Epithelial cell of alveolus of lung (primary cell): ENCODE results near the gene DDX24. TPM values are rescaled to one million over a fixed set of nuclear protein-coding genes. Genes with fewer than 3 reads are reported as not detected.

Experiments
- total RNA-seq: library from RNA; depleted of rRNA; stranded (reverse); fragments of >200 nt; gene quantifications from 2 replicates; pipeline ENCODE4 v1.2.1, GENCODE V29; 2015

The DDX24 gene, protein sequence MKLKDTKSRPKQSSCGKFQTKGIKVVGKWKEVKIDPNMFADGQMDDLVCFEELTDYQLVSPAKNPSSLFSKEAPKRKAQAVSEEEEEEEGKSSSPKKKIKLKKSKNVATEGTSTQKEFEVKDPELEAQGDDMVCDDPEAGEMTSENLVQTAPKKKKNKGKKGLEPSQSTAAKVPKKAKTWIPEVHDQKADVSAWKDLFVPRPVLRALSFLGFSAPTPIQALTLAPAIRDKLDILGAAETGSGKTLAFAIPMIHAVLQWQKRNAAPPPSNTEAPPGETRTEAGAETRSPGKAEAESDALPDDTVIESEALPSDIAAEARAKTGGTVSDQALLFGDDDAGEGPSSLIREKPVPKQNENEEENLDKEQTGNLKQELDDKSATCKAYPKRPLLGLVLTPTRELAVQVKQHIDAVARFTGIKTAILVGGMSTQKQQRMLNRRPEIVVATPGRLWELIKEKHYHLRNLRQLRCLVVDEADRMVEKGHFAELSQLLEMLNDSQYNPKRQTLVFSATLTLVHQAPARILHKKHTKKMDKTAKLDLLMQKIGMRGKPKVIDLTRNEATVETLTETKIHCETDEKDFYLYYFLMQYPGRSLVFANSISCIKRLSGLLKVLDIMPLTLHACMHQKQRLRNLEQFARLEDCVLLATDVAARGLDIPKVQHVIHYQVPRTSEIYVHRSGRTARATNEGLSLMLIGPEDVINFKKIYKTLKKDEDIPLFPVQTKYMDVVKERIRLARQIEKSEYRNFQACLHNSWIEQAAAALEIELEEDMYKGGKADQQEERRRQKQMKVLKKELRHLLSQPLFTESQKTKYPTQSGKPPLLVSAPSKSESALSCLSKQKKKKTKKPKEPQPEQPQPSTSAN
- 95.9 and 147 TPM in 2 replicates for total RNA-seq

DNA sequence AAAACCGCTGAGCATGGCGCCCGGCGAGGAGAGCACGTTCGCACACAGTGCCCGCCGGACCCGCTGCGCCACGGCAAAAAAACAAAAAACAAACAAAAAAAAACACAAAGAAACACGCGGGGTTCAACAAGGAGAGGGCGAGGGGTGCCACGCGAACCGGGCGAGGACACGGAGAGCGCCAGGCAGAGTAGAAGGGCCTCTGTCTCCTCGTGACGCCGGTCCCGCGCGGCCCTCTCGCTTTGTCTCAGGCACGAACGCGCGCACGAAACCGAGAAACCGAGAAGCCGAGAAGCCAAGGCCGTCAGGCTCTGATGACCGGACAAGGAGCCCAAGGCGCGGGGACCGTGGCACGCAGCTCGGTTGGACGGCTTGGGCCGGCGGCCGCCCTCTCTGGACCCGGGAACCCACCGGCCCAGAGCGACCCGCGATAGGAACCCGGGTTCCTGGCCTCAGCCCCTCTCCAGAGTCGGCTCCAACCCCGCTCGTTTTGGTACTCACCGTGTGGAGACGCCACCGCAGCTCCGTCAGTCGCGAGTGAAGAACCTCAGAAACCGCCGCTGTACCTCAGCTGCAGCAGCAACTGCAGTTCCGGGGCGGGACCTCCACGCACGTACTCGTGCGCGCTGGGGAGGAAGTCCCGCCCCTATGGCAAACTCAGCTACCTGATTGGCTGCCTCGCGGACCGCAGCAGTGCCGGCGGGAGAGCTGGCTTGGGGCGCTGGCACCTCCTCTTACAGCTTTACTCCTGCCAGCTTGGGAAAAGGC, at the start of gene DDX24, which contains the start of gene IFI27L1:
Gene DDX24, minus strand, starts transcription at position 582 of the 765 bp plus-strand sequence. CDS start 1,460 bp downstream, outside the sequence.
Gene IFI27L1, plus strand, starts transcription at position 690 of the 765 bp plus-strand sequence. CDS start 15,628 bp downstream, outside the sequence.

DNA sequence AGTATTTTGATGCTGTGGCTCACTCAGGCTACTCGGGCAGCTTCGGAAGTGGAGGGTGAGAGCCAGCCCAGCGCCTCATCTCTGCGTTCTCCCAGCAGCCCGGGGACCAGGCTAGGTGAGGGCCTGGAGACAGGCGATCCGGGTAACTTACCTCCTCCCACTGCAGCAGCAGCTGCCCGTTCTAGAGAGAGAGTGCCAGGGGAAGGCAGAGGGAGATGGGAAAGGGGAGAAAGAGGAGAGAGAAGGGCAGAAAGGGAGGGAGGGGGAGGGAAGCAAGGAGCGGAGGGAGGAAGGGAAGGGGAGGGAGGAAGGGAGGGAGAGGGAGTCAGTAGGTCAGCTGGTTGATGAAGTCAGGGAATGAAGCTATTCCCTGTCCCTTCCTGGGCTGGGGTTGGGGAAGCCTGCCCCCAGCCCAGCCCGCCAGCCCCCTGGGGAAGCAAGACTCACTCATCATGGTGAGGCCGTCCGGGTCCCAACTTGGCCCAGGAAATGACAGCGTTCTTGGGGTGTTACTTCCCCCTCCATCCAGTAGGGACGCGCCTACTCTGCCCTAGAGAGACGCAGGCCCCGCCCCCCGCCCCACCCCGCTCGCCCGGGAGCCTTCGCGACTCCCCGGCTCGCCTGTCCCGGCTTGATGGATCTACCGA, 48.2 kb upstream of the DDX24 start, which contains the start of gene IFI27L2:
Gene IFI27L2, minus strand, starts transcription at position 494 of the 647 bp plus-strand sequence. Its CDS starts 40 bp downstream, at position 454.

DNA sequence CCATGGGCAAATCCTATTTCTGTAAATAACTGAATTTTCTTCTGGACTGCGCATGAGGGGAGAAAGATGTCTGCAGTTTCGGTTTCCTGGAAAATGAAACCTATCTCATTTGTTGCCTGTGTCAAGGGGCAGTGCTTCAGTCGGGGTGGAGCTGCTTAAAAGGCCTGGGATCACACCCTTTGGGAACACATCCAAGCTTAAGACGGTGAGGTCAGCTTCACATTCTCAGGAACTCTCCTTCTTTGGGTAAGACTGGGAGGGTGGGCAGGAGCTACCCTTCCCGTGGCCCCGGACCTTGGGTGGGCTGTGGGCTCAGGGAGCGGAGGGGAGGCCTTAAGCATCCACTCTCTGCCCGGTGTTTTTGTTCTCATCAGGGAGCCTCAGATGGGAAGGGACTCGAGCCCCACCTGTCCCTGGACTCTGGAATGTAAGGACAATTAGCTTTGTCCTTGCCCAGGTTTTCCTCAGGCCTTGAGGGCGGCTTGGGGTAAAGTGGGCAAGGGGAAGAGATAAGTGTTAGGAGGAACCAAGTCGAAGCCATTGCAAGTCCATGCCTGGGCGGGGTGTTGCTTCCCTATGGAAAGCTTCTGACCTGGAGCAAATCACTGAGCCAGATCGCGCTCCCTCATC, 29.7 kb upstream of the DDX24 start, which contains the start of gene IFI27:
Gene IFI27, plus strand, starts transcription at position 185 of the 630 bp plus-strand sequence.

DNA sequence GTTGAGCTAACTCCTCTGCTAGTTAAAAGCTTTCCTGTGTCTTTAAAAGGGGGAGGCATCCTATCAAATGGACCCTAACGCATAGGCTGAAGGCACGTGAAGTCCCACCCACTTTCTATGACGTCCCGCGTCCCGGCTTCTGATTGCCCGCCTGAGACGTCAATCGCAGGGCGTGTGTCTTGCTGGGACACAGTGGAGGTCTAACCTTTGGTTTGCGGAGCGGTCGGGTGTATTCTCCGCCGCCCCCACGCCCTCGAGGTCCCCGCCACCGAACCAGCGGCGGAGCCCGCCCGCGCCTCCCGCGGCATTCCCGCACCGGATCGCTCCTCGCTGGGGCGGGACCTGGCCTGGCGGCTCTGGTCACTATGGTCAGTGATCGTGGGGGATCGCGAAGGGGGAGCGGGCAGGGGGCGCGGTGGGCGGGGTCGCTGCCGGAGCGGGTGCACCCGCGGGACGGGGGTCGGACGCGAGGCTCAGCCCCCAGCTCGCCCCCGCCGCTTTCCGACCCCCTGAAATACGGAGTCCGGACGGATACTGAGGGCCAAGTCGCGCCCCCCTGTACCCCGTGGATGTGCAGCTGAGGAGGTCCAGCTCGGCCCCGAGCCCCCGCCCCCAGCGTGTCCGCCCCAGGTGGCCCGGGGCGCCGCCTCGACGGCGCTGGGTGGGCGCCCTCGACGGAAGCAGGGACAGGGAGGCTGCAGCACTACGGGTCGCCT, 54.7 kb downstream of the DDX24 start, which contains the start of gene OTUB2:
Gene OTUB2, plus strand, starts transcription at position 168 of the 716 bp plus-strand sequence. Its CDS starts 198 bp downstream, at position 366.

Other genes starting within 250 kb of the DDX24 start
- not detected in 2 replicates for gene FAM181A, start 153.9 kb downstream of the DDX24 start, total RNA-seq
- 0.13 TPM in 1 of 2 replicates, not detected in the other for gene ASB2, start 104.6 kb downstream of the DDX24 start, total RNA-seq
- not detected in 2 replicates for gene CCDC197, start 83.9 kb downstream of the DDX24 start, total RNA-seq
- gene OTUB2, start 54.9 kb downstream of the DDX24 start, total RNA-seq, result 0.48 and 3.2 TPM in 2 replicates
- 9.6 and 28.6 TPM in 2 replicates for gene IFI27L1, start 108 bp upstream of the DDX24 start, total RNA-seq
- 37.6 TPM in 1 of 2 replicates, not detected in the other for gene IFI27, start 29.5 kb upstream of the DDX24 start, total RNA-seq
- 47.2 and 328 TPM in 2 replicates for gene IFI27L2, start 48.4 kb upstream of the DDX24 start, total RNA-seq
- gene PPP4R4, start 93.1 kb upstream of the DDX24 start, total RNA-seq, result 1.6 and 8.5 TPM in 2 replicates
- gene SERPINA10, start 212.1 kb upstream of the DDX24 start, total RNA-seq, result not detected in 2 replicates
- gene SERPINA6, start 242.1 kb upstream of the DDX24 start, total RNA-seq, result 0.13 TPM in 1 of 2 replicates, not detected in the other